Peyer's patch (tissue), 4 donors: ENCODE data around the gene RNLS. TPM values are rescaled to one million over a fixed set of nuclear protein-coding genes. Genes with fewer than 3 reads are reported as not detected.

Experiments used
- DNase-seq, 3 donors: peaks; one replicate each; pipeline ENCODE4 v3.0.0-alpha.2; 2017 to 2019
- H3K27ac ChIP-seq, 4 donors: fragments of 200-600 bp; sonication (generic); one replicate each; pipeline ENCODE4 v1.5.1; 2016 to 2019
- H3K27me3 ChIP-seq, 2 donors: fragments of 200-600 bp; sonication (generic); one replicate each; pipeline ENCODE4 v1.5.1; 2019
- H3K36me3 ChIP-seq, 3 donors: fragments of 200-600 bp; sonication (generic); one replicate each; pipeline ENCODE4 v1.5.1; 2016 to 2019
- H3K4me1 ChIP-seq, 4 donors: fragments of 200-600 bp; sonication (generic); one replicate each; pipeline ENCODE4 v1.5.1; 2016 to 2019
- H3K4me3 ChIP-seq, 4 donors: fragments of 200-600 bp; sonication (generic); 1 replicate in 3 of 4; 2 replicates in 1 of 4; pipeline ENCODE4 v1.5.1; 2016 to 2019; ENCODE audit warnings: mild to moderate bottlenecking in 1 of 4
- H3K9me3 ChIP-seq, 4 donors: fragments of 200-600 bp; sonication (generic); one replicate each; pipeline ENCODE4 v1.5.1; 2016 to 2019; ENCODE audit warnings: mild to moderate bottlenecking in 1 of 4
- CTCF ChIP-seq, 6 experiments: fragments of 450-650 bp in 4 of 6; fragments of 200-600 bp in 2 of 6; sonication (generic) in 1 of 6; IDR thresholded peaks; one replicate each; pipeline ENCODE4 v1.5.1; 2017 to 2019; ENCODE audit warnings: antibody characterized with exemption in 6 of 6, mild to moderate bottlenecking in 3 of 6, moderate library complexity in 1 of 6
- POLR2A ChIP-seq, 2 donors: fragments of 450-650 bp; IDR thresholded peaks; one replicate each; pipeline ENCODE4 v1.5.1; 2017; ENCODE audit warnings: antibody characterized with exemption in 2 of 2, mild to moderate bottlenecking in 2 of 2, moderate library complexity in 2 of 2
- total RNA-seq, 4 donors: library from RNA; depleted of rRNA; stranded (reverse); fragments of >200 nt; gene quantifications; one replicate each; pipeline ENCODE4 v1.1.0, GENCODE V29; 2016

Gene RNLS
- total RNA-seq, 4 donors from 2014 or later = 4.1 to 29.6 (median 22.6) TPM

- H3K4me1 ChIP-seq = no peaks in the 10 kb centered on the region
- H3K27me3 ChIP-seq = no peaks in the 10 kb centered on the region
- no peaks in the 10 kb centered on the region for H3K36me3 ChIP-seq
- no peak overlapping the region for H3K4me3 ChIP-seq
- H3K27ac ChIP-seq = no peak overlapping the region
- TF ChIP-seq POLR2A (IDR thresholded peaks at IDR 0.05) = no peak
- no peak for TF ChIP-seq CTCF (IDR thresholded peaks at IDR 0.05)
- no peak for DNase-seq
- peaks cover 0 to 23% (median 1%) of the 10 kb centered on the region in 4 donors for H3K9me3 ChIP-seq
These were observed 263.1 kb downstream of the RNLS start for GRCh38 chr10:88319960-88320517.

GRCh38 chr10:88318803-88319202 is 264.3 kb downstream of the RNLS start:
- no peaks in the 10 kb centered on the region for H3K36me3 ChIP-seq
- DNase-seq = no peak
- no peak overlapping the region for H3K27ac ChIP-seq
- no peaks in the 10 kb centered on the region for H3K27me3 ChIP-seq
- H3K4me1 ChIP-seq = no peaks in the 10 kb centered on the region
- peaks cover 0 to 23% (median 1%) of the 10 kb centered on the region in 4 donors for H3K9me3 ChIP-seq
- TF ChIP-seq POLR2A (IDR thresholded peaks at IDR 0.05) (no peak), CTCF (IDR thresholded peaks at IDR 0.05) (peak in 1 of 6 experiments; percentile 23)
- H3K4me3 ChIP-seq = no peak overlapping the region

GRCh38 chr10:88317099-88317498 is 266.0 kb downstream of the RNLS start:
- H3K36me3 ChIP-seq = no peaks in the 10 kb centered on the region
- TF ChIP-seq CTCF (IDR thresholded peaks at IDR 0.05) = no peak
- no peak for TF ChIP-seq POLR2A (IDR thresholded peaks at IDR 0.05)
- H3K4me3 ChIP-seq = no peak overlapping the region
- no peaks in the 10 kb centered on the region for H3K27me3 ChIP-seq
- no peak overlapping the region for H3K27ac ChIP-seq
- no peaks in the 10 kb centered on the region for H3K4me1 ChIP-seq
- no peak for DNase-seq
- H3K9me3 ChIP-seq = peaks cover 0 to 23% (median 1%) of the 10 kb centered on the region in 4 donors

DNA sequence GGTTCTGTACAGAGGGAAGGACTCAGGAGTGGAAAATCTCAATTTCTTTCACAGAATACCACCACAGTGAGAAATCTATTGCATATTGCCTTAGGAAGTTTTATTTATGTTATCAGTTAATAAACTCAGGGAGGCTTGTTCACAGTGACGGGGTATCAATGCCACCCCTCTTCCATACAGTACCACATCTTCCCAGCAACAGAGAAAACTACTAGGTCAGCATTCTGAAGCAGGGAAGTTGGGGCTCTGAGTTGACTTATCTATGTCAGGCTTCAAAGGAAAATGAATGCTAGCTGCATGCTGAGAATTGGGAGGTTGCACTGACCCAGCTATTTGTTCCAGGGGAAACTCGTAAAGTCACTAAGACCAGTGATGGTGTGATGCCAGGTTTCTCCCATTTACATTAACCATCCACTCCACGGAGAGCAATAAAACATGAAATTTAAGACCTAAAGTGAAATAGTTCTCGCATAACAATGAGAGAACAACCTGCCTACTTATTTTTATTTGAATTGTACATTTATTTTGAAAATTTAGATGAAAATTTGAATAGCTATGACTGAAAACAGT is 266.7 kb downstream of the RNLS start:
- Histone ChIP-seq H3K9me3 (peaks cover 0 to 23% (median 1%) of the 10 kb centered on the region in 4 donors), H3K36me3 (no peaks in the 10 kb centered on the region), H3K4me1 (no peaks in the 10 kb centered on the region), H3K27ac (no peak overlapping the region), H3K27me3 (no peaks in the 10 kb centered on the region), H3K4me3 (no peak overlapping the region)
- TF ChIP-seq CTCF (IDR thresholded peaks at IDR 0.05) (no peak), POLR2A (IDR thresholded peaks at IDR 0.05) (no peak)
- DNase-seq = no peak

GRCh38 chr10:88315755-88316154 is 267.4 kb downstream of the RNLS start:
- Histone ChIP-seq H3K9me3 (peaks cover 0 to 23% (median 1%) of the 10 kb centered on the region in 4 donors), H3K27ac (no peak overlapping the region), H3K4me3 (no peak overlapping the region), H3K4me1 (no peaks in the 10 kb centered on the region), H3K36me3 (no peaks in the 10 kb centered on the region), H3K27me3 (no peaks in the 10 kb centered on the region)
- TF ChIP-seq POLR2A (IDR thresholded peaks at IDR 0.05) (no peak), CTCF (IDR thresholded peaks at IDR 0.05) (no peak)
- DNase-seq = no peak
